Smooth muscle cell (in vitro differentiated cells): ENCODE data around the gene NF2. TPM values are rescaled to one million over a fixed set of nuclear protein-coding genes. Genes with fewer than 3 reads are reported as not detected.

Experiments used
- DNase-seq: peaks from one replicate; lab custom pipeline; 2025; ENCODE audit not compliant: unreplicated experiment; lab: John Stamatoyannopoulos, UW
- H2AFZ ChIP-seq: fragments of 200-600 bp; sonication (generic); 2 replicates; pipeline ENCODE4 v1.6.0; 2016; ENCODE audit warnings: antibody characterized with exemption, low read depth, mild to moderate bottlenecking
- H3F3A ChIP-seq: fragments of 200-600 bp; sonication (generic); 2 replicates; pipeline ENCODE4 v1.6.0; 2017; ENCODE audit warnings: antibody characterized with exemption, low read depth
- H3K27ac ChIP-seq: fragments of 200-600 bp; sonication (generic); 2 replicates; pipeline ENCODE4 v1.5.1; 2016; ENCODE audit warnings: low read depth, mild to moderate bottlenecking
- H3K27me3 ChIP-seq: fragments of 200-600 bp; sonication (generic); 2 replicates; pipeline ENCODE4 v1.6.1; 2016; ENCODE audit warnings: low read depth, mild to moderate bottlenecking
- H3K36me3 ChIP-seq: fragments of 200-600 bp; sonication (generic); 2 replicates; pipeline ENCODE4 v1.5.1; 2016; ENCODE audit warnings: low read depth
- H3K4me1 ChIP-seq: fragments of 200-600 bp; sonication (generic); 2 replicates; pipeline ENCODE4 v1.5.1; 2016; ENCODE audit warnings: low read depth
- H3K4me2 ChIP-seq: fragments of 200-600 bp; sonication (generic); 2 replicates; pipeline ENCODE4 v1.6.0; 2016; ENCODE audit warnings: mild to moderate bottlenecking
- H3K4me3 ChIP-seq: fragments of 200-600 bp; sonication (generic); 2 replicates; pipeline ENCODE4 v1.5.1; 2016; ENCODE audit warnings: mild to moderate bottlenecking
- H3K79me2 ChIP-seq: fragments of 200-600 bp; sonication (generic); 2 replicates; pipeline ENCODE4 v1.6.0; 2016; ENCODE audit warnings: low read depth, mild to moderate bottlenecking
- H3K9ac ChIP-seq: fragments of 200-600 bp; sonication (generic); 2 replicates; pipeline ENCODE4 v1.6.0; 2016; ENCODE audit warnings: low read depth
- H3K9me3 ChIP-seq: fragments of 200-600 bp; sonication (generic); replicated peaks from 2 replicates; pipeline ENCODE4 v1.5.1; 2016; ENCODE audit warnings: low read depth
- H4K20me1 ChIP-seq: fragments of 200-600 bp; sonication (generic); 2 replicates; pipeline ENCODE4 v1.6.0; 2016; ENCODE audit warnings: low read depth
- CTCF ChIP-seq: fragments of 200-600 bp; sonication (generic); IDR thresholded peaks from 2 replicates; pipeline ENCODE4 v1.5.1; 2017; ENCODE audit warnings: borderline replicate concordance, mild to moderate bottlenecking, antibody characterized with exemption; ENCODE audit not compliant: insufficient read depth, poor library complexity, severe bottlenecking
- WGBS: methylation state at CpG from one replicate; pipeline ENCODE4 v1.1.7; 2016; ENCODE audit warnings: low lambda C conversion rate; 5-methylcytosine and 5-hydroxymethylcytosine counted together
- polyA plus RNA-seq: library from polyadenylated mRNA; unstranded; fragments of >200 nt; fragmentation: Nextera tagmentation; extraction: Ambion mirVana; gene quantifications from 2 replicates; pipeline ENCODE4 v1.2.1, GENCODE V29; 2016
- total RNA-seq: library from RNA; depleted of rRNA; stranded (reverse); fragments of >200 nt; gene quantifications from 2 replicates; pipeline ENCODE4 v1.2.3, GENCODE V29; 2014

NF2 gene
- total and polyA plus RNA-seq, 2 experiments from 2014 or later, result 21.5 to 21.7 TPM

GRCh38 chr22:29604076-29604360 is 585 bp downstream of the NF2 start:
- Histone ChIP-seq H3K27me3 (no peaks in the 10 kb centered on the region), H3K9me3 (no peaks in the 10 kb centered on the region), H3K9ac (peak overlapping the region; percentile 86), H2AFZ (peak overlapping the region; percentile 94), H3K4me1 (peaks cover 14% of the 10 kb centered on the region), H3K79me2 (peaks cover 48% of the 10 kb centered on the region), H3K4me2 (peak overlapping the region; percentile 94), H4K20me1 (peaks cover 7% of the 10 kb centered on the region), H3K27ac (peak overlapping the region; percentile 85), H3K36me3 (no peaks in the 10 kb centered on the region), H3F3A (no peaks in the 10 kb centered on the region), H3K4me3 (peak overlapping the region; percentile 74)
- no peak for TF ChIP-seq CTCF
- under 1% methylated on average over 11 of the region's 12 CpGs for WGBS
- no peak for DNase-seq

GRCh38 chr22:29605527-29605850 is 2.1 kb downstream of the NF2 start:
- Histone ChIP-seq H3K9ac (no peak overlapping the region), H3K27ac (no peak overlapping the region), H3K27me3 (no peaks in the 10 kb centered on the region), H3K36me3 (no peaks in the 10 kb centered on the region), H3K4me3 (no peak overlapping the region), H3K4me1 (peaks cover 14% of the 10 kb centered on the region), H4K20me1 (peaks cover 7% of the 10 kb centered on the region), H3K4me2 (peak overlapping the region; percentile 13), H3F3A (no peaks in the 10 kb centered on the region), H2AFZ (no peak overlapping the region), H3K9me3 (no peaks in the 10 kb centered on the region), H3K79me2 (peaks cover 63% of the 10 kb centered on the region)
- WGBS, result 97% methylated on average over 5 of the region's 5 CpGs
- DNase-seq, result no peak
- TF ChIP-seq CTCF, result no peak

- H4K20me1 ChIP-seq, result peaks cover 7% of the 10 kb centered on the region
- no peaks in the 10 kb centered on the region for H3K9me3 ChIP-seq
- H3K27me3 ChIP-seq, result no peaks in the 10 kb centered on the region
- DNase-seq, result no peak
- H3F3A ChIP-seq, result no peaks in the 10 kb centered on the region
- H3K4me3 ChIP-seq, result no peak overlapping the region
- no peak overlapping the region for H2AFZ ChIP-seq
- peaks cover 14% of the 10 kb centered on the region for H3K4me1 ChIP-seq
- no peak overlapping the region for H3K4me2 ChIP-seq
- H3K27ac ChIP-seq, result no peak overlapping the region
- H3K36me3 ChIP-seq, result no peaks in the 10 kb centered on the region
- no peak overlapping the region for H3K9ac ChIP-seq
- TF ChIP-seq CTCF, result no peak
- 51% methylated on average over 3 of the region's 3 CpGs for WGBS
- H3K79me2 ChIP-seq, result peaks cover 71% of the 10 kb centered on the region
Observed at GRCh38 chr22:29606320-29606719, 2.9 kb downstream of the NF2 start.

GRCh38 chr22:29607426-29607825 is 4.0 kb downstream of the NF2 start:
- no peak for DNase-seq

More at GRCh38 chr22:29607426-29607825, 4.0 kb downstream of the NF2 start:
- Histone ChIP-seq H4K20me1 (peaks cover 13% of the 10 kb centered on the region), H3F3A (no peaks in the 10 kb centered on the region), H3K4me3 (no peak overlapping the region), H2AFZ (no peak overlapping the region), H3K27me3 (no peaks in the 10 kb centered on the region), H3K79me2 (peaks cover 82% of the 10 kb centered on the region), H3K9ac (no peak overlapping the region), H3K9me3 (no peaks in the 10 kb centered on the region), H3K4me2 (no peak overlapping the region), H3K36me3 (no peaks in the 10 kb centered on the region), H3K4me1 (peaks cover 14% of the 10 kb centered on the region), H3K27ac (no peak overlapping the region)
- 82% methylated on average over 2 of the region's 2 CpGs for WGBS
- TF ChIP-seq CTCF, result no peak
